ENCODE measurements around the gene HOXD1.

GRCh38 chr2:176227874-176228273 is 39.4 kb downstream of the HOXD1 start:
- TF ChIP-seq CTCF (IDR thresholded peaks at IDR 0.05 in 8 of 11, conservative IDR thresholded peaks at IDR 0.05 in 3 of 11) = no peak
- TF ChIP-seq POLR2AphosphoS5 (IDR thresholded peaks at IDR 0.05) = no peak
- TF ChIP-seq POLR2A (IDR thresholded peaks at IDR 0.05) = no peak
